NB4 (cell line): Measurements from ENCODE around the gene GLCE.
"Not testable (repeated sequence)": the region's sequence is repeated elsewhere in the genome, so short reads cannot be mapped to it uniquely, and the experiment has no call there.

ENCODE experiments used
- DNase-seq: peaks from one replicate; pipeline ENCODE4 v3.0.0; 2010; ENCODE audit warnings: low read depth
- H3K4me3 ChIP-seq: one replicate; pipeline ENCODE4 v1.5.1; 2011; ENCODE audit warnings: mild to moderate bottlenecking, low read depth, low read length, moderate library complexity
- CTCF ChIP-seq: IDR thresholded peaks from one replicate; pipeline ENCODE4 v1.5.1; 2012; ENCODE audit warnings: low read depth, low read length
- MAX ChIP-seq: IDR thresholded peaks from 2 replicates; pipeline ENCODE4 v1.6.1; 2011; ENCODE audit warnings: low read depth, low read length
- MYC ChIP-seq: IDR thresholded peaks from 2 replicates; pipeline ENCODE4 v1.6.1; 2011; ENCODE audit warnings: low read depth, low read length
- POLR2A ChIP-seq: IDR thresholded peaks from 2 replicates; pipeline ENCODE4 v1.6.1; 2011; ENCODE audit warnings: mild to moderate bottlenecking; ENCODE audit not compliant: insufficient read length; ENCODE audit errors: extremely low read depth

The GLCE gene

GRCh38 chr15:69167218-69167846 lies 6.9 kb downstream of the GLCE start:
- TF ChIP-seq POLR2A (no peak), MYC (peak; percentile 75), MAX (peak; percentile 89)
- DNase-seq, result peak; percentile 30
- H3K4me3 ChIP-seq, result no peak overlapping the region

- not testable (repeated sequence) for DNase-seq, H3K4me3 ChIP-seq
Measured at GRCh38 chr15:69168361-69168760, 7.9 kb downstream of the GLCE start.

GRCh38 chr15:69169540-69169939 lies 9.1 kb downstream of the GLCE start:
- H3K4me3 ChIP-seq, DNase-seq: not testable (repeated sequence)

GRCh38 chr15:69170597-69170996 lies 10.2 kb downstream of the GLCE start:
- no peak overlapping the region for H3K4me3 ChIP-seq
- no peak for DNase-seq
- TF ChIP-seq MAX, result no peak
- TF ChIP-seq POLR2A, result no peak
- no peak for TF ChIP-seq MYC
- TF ChIP-seq CTCF, result no peak

GRCh38 chr15:69172847-69173246 lies 12.4 kb downstream of the GLCE start:
- TF ChIP-seq CTCF (no peak), MAX (no peak), POLR2A (no peak), MYC (no peak)
- H3K4me3 ChIP-seq, result no peak overlapping the region
- DNase-seq, result no peak

GRCh38 chr15:69175536-69175935 lies 15.1 kb downstream of the GLCE start:
- H3K4me3 ChIP-seq, result no peak overlapping the region
- DNase-seq, result no peak
- no peak for TF ChIP-seq CTCF
- TF ChIP-seq MAX, result no peak
- TF ChIP-seq MYC, result no peak
- TF ChIP-seq POLR2A, result no peak

GRCh38 chr15:69181424-69181823 lies 21.0 kb downstream of the GLCE start:
- no peak overlapping the region for H3K4me3 ChIP-seq
- TF ChIP-seq MYC, result no peak
- no peak for TF ChIP-seq POLR2A
- no peak for DNase-seq

GRCh38 chr15:69185216-69185615 lies 24.8 kb downstream of the GLCE start:
- no peak for TF ChIP-seq POLR2A
- H3K4me3 ChIP-seq, result no peak overlapping the region
- no peak for DNase-seq
